HG02885 (cell line): Measurements from ENCODE around the gene KDM6B.
"Not testable (repeated sequence)": the region's sequence is repeated elsewhere in the genome, so short reads cannot be mapped to it uniquely, and the experiment has no call there.

Experiments used
- ATAC-seq: cut with Tn5 transposase; IDR thresholded peaks from one replicate; pipeline ENCODE4 v1.9.1; 2021; ENCODE audit warnings: mild to moderate bottlenecking; ENCODE audit not compliant: unreplicated experiment, poor library complexity

KDM6B gene, protein sequence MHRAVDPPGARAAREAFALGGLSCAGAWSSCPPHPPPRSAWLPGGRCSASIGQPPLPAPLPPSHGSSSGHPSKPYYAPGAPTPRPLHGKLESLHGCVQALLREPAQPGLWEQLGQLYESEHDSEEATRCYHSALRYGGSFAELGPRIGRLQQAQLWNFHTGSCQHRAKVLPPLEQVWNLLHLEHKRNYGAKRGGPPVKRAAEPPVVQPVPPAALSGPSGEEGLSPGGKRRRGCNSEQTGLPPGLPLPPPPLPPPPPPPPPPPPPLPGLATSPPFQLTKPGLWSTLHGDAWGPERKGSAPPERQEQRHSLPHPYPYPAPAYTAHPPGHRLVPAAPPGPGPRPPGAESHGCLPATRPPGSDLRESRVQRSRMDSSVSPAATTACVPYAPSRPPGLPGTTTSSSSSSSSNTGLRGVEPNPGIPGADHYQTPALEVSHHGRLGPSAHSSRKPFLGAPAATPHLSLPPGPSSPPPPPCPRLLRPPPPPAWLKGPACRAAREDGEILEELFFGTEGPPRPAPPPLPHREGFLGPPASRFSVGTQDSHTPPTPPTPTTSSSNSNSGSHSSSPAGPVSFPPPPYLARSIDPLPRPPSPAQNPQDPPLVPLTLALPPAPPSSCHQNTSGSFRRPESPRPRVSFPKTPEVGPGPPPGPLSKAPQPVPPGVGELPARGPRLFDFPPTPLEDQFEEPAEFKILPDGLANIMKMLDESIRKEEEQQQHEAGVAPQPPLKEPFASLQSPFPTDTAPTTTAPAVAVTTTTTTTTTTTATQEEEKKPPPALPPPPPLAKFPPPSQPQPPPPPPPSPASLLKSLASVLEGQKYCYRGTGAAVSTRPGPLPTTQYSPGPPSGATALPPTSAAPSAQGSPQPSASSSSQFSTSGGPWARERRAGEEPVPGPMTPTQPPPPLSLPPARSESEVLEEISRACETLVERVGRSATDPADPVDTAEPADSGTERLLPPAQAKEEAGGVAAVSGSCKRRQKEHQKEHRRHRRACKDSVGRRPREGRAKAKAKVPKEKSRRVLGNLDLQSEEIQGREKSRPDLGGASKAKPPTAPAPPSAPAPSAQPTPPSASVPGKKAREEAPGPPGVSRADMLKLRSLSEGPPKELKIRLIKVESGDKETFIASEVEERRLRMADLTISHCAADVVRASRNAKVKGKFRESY (N-terminal part only)

DNA sequence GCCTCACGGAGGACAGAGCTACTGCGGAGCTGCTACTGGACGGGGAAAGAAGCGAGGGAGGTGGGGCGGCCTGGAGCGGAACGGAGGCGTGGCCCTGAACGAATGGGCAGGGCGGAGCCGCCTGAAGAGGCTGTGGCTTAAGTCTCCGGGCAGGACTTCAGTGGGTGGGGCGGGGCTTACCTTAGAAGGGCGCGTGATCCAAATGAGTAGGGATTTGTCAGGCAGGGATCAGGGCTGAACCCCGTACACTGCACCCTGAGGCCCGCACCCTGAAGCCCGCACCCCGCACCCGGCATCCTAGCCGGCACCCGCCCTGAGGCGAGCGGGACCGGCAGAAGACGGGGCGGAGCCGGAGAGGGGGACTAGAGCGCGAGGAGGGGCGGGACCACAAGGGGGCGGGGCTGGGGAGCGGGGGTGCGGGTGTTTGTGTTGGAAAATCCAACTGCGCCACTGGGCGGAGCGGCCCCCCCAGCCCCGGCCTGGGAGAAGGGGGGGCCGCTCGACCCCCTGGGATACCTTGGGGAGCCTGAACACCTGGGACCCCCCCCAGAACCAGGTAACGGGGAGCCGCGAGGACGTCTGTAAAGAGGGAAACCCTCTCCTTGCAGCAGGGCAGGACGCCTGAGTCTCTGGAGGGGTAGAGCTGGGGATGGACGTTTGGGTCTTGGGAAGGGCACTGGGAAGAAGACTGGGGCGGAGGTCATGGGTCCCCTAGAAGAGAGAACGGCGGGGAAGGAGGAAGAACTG is at the start of gene KDM6B:
KDM6B (plus strand) TSS at position 423 of the 747 bp plus-strand sequence. CDS start 11,338 bp downstream, outside the sequence.
- ATAC-seq = peak; percentile 59

DNA sequence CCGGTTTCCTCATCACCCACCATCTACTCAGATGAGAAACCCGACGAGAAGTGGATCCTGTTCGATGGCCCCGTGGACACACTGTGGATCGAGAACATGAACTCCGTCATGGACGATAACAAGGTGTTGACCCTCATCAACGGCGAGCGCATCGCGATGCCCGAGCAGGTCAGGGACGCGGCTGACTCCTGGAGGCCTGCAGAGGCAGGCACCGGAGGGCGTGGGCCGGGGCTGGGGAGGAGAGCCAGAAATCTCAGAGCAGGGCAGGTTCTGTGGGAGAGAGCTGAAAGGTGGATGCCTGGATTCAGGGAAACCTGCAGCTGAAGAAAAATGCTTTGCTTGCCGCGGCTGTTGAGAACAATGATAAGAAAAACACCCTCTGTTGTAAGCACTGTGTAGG is 47.2 kb upstream of the KDM6B start:
- ATAC-seq = no peak

DNA sequence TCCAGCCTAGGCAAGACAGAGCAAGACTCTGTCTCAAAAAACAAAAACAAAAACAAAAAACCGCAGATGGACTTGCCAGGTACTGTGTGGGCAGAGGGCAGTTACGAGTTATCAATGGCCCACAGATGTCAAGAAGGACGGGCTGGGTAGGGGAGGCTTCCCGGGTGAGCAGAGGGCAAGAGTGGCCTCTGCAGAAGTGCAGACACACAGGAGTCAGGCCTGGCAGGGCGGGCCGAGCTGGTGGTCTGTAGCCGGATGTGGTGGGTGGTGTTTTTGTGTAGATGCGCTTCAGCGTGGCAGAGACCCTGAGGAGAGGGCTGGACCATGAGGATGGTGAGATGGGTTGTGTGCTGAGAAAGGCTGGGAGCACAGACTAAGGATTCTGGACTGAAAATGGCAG is 44.9 kb upstream of the KDM6B start:
- no peak for ATAC-seq

DNA sequence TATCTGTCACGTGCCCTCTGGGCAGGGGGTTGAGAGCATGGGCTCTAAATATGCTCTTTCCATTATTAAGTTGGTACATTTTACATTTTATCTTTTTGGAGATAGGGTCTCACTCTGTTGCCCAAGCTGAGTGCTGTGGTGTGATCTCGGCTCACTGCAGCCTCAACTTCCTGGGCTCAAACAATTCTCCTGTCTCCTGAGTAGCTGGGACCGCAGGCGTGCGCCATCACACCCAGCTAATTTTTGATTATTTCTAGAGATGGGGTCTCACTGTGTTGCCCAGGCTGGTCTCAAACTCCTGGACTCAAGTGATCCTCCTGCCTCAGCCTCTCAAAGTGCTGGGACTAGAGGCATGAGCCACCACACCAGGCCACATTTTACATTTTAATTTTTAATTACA is 43.9 kb upstream of the KDM6B start:
- ATAC-seq = no peak

DNA sequence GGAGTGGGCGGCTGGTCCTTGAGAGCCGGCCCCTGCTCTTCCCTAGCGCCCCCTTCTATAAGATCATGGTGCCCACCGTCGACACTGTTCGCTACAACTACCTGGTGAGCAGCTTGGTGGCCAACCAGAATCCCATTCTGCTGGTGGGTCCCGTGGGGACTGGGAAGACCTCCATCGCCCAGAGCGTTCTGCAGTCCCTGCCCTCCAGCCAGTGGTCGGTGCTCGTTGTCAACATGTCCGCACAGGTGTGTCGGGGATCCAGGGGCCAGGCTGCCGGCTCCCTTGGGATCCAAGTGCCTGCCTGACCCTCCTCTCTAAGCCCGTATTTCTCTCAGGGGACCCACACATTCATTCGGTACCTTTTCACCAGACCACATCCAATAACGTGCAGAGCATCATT is 41.4 kb upstream of the KDM6B start:
- no peak for ATAC-seq

DNA sequence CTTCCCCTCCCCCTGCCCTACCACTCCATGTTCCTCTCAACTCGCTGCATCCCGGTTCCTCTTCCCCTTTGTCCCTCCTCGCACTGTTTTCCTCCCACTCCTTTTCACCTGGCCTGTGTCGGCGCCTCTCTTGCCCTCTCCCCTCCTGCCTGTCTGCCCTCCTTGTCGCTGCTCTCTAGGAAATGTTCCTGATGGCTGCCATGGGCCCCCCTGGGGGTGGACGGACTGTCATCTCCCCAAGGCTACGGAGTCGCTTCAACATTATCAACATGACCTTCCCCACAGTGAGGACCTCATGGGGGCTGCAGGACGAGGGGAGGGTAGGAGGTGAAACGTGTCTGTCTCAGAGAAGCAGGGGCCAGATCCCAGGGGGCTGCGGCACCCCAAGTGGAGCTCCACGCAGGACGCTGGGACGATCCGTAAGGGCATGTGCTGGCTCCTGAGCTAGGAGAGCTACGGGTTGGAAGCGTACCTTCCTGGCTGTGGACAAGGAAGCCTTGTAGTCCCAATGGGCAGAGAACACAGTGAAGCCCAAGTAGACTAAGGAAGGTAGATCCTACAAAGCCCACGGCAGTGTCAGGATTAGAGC is 39.8 kb upstream of the KDM6B start:
- ATAC-seq = no peak

DNA sequence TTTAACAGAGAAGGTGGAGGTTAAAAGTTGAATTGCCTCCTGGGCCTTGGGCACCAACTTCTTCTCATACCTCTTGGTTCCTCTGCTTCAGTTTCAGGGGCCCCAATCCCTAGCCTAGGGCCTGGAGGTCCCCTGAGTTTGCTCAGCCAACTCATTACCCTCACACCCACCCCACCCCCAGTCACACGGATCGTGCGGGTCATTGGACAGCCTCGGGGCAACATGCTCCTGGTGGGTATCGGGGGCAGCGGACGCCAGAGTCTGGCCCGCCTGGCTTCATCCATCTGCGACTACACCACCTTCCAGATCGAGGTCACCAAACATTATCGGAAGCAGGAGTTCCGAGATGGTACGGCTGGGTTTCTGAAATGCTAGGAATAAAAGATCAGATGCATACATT is 36.0 kb upstream of the KDM6B start:
- ATAC-seq = no peak

DNA sequence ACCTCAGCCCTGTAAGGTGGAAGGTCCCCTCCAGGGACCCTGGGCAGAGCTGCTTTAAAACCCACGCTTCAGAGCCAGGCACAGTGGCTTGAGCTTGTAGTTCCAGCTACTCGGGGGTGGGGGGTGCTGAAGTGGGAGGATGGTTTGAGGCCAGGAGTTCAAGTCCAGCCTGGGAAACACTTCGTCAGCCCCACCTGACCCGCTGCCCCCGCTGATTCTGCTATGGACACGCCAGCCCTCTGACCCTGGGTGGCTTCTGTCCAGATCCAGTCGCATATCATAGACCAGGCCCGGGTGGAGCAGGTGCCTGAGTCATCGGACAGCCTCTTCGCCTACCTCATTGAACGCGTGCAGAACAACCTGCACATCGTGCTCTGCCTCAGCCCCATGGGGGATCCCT is 35.2 kb upstream of the KDM6B start:
- no peak for ATAC-seq

DNA sequence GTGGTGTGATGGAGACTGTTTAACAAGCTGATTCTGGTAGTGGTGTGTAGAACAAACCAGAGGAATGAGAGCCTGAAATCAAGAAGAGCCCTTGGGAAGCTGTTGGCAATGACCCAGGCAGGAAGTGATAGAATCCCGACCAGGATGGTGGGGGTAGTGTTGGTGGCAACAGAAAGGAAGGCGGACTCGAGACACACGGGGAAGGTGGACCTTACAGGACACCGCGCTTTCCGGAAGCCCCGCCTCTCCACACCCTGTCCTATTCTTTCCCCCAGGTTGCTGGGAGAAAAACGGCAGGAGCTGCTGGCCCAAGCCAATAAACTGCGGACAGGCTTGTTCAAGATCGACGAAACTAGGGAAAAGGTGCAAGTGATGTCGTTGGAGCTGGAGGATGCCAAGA is 30.0 kb upstream of the KDM6B start:
- ATAC-seq = no peak

DNA sequence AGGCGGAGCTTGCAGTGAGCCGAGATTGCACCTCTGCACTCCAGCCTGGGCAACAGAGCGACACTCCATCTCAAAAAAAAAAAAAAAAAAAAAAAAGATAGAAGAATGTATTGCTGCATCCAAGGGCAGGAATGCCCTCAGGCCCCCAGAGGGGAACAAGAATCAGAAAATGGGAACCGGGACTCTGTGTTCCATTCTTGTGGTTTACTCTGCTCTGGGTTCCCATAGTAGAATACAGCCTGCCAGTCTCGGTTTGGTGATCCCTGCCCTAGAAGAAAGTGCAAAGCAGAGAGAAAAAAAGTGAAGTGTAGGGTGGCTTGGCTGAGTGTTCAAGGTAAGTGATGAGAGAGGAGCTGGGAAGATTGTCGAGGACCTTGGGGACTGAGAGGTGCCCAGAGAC is 27.4 kb upstream of the KDM6B start:
- no peak for ATAC-seq

DNA sequence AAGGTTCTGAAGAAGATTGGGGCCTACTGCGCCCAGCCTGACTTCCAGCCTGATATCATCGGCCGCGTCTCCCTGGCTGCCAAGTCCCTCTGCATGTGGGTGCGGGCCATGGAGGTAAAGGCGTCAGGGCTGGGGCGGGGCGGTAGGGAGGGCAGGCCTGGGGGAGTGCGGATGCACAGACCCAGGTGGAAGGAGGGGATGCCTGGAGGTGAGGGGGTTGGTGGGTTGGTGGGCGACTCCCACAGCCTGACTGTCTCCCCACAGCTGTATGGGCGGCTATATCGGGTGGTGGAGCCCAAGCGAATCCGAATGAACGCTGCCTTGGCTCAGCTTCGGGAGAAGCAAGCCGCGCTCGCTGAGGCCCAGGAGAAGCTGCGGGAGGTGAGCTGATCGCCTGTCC is 26.8 kb upstream of the KDM6B start:
- no peak for ATAC-seq

DNA sequence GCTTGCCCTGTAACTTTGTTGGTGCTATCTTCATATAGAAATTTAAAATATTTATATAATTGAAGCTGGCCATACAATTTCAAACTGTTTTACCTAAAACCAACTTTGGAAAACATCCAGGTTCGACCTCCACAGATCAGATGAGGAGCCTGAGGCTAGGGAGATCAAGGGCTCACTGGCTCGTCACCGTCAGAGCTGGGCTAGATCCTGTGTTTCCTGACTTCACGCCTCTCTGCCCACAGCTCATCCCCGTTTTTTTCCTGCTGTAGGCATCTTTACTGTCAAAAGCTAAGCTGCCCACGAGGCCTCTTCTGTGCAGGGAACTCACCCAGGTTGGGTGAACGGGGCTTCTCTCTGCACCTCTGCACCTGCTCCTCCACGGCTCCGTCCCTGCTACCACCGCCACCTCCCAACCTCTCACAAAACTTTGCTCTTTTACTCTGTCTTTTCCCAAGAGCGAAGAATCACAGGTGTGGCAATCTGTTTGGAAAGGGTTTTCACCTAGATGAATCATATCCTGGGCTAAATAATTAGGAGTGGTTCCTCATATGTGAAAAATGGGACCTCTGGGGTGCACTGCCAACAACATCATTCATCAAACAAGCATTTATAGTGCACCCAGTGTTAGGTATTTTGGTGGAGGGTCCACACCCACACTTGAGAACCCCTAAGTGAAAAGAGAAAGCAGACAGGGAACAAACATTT is 24.8 kb upstream of the KDM6B start:
- no peak for ATAC-seq

DNA sequence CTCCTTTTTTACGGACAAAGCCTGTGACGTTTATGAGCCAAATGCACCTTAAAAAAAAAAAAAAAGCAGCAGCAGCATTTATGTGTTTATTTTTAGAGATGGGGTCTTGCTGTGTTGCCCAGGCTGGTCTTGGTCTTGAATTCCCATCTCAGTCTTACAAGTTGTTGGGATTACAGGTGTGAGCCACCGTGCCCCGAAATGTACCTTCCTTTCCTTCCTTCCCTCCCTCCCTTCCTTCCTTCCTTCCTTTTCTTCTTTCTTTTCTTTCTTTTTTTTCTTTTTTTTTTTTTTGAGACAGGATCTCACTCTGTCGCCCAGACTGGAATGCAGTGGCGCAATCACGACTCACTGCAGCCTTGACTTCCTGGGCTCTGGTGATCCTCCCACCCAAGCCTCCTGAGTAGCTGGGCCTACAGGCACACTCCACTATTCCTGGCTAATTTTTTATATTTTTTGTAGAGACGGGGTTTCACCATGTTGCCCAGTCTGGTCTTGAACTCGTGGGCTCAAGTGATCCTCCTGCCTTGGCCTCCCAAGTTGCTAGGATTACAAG is 24.1 kb upstream of the KDM6B start:
- not testable (repeated sequence) for ATAC-seq

DNA sequence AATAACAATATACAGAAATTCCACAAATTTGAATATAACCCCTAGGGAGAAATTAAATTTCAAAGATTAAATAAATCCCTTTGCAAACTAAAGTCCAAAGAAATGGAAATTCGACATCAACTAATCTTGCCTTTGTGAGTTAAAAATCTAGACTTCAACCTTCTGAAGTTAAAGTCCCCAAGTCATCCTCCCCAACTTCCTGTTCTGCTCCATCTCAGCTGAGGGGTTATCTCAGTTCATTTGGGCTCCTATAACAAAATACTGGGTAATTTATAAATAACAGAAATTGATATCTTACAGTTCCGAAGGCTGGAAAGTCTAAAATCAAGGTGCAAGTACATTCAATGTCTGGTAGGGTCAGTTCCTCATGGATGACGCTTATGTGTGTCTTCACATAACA is 22.8 kb upstream of the KDM6B start:
- ATAC-seq = no peak

DNA sequence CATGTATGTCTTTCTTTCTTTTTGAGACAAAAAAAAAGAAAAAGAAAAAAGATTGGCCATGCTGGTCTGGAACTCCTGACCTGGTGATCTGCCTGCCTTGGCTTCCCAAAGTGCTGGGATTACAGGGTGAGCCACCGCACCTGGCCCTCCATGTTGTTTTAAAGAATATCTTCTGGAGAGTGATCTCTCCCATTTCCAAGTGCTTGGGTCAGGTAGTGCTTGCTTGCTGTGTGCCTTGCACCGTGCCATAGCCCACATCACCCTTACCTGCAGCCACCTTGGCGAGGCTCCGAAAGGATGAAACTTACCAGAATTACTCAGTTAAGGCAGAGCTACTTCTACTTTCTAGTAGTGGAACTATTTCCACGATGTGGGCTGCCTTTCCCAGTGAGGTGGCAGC is 19.0 kb upstream of the KDM6B start:
- no peak for ATAC-seq

DNA sequence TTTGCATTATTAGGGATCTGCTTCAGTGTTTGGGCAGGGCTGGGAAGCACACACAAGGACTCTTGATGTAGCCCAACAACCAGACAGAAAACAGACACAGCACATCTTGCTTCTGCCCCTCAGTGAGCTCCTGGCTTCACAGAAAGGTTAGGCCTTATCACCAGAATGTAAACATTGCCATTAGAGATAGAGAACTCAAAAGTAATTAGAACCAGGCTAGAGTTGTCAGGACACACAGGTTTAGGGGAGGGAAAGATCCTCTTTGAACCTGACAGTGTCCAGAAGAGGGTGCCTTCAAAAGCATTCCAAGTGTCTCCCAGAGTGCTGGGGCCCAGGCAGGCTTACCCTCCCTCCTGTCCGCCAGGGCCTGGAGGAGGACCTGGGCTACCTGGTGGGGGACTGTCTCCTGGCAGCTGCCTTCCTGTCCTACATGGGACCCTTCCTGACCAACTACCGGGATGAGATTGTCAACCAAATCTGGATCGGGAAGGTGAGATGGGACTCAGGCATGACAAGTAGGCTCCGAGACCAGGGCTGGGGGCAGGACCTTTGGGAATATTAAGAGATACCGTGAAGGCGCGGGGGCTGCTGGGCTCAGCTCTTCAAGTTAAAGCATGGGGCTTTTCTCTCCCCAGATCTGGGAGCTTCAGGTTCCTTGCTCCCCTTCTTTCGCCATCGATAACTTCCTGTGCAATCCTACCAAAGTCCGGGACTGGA is 16.9 kb upstream of the KDM6B start:
- ATAC-seq = no peak

DNA sequence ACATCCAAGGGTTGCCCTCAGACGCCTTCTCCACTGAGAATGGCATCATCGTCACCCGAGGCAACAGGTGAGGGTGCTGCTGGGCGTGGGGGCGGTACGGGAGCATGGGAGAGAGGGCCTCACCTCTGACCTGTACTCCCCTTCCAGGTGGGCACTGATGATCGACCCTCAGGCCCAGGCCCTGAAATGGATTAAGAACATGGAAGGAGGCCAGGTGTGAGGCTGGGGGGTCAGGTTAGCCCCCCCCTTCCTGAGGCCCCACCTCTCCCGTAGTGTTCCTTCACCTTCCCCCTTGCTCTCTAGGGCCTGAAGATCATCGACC is 16.4 kb upstream of the KDM6B start:
- no peak for ATAC-seq

DNA sequence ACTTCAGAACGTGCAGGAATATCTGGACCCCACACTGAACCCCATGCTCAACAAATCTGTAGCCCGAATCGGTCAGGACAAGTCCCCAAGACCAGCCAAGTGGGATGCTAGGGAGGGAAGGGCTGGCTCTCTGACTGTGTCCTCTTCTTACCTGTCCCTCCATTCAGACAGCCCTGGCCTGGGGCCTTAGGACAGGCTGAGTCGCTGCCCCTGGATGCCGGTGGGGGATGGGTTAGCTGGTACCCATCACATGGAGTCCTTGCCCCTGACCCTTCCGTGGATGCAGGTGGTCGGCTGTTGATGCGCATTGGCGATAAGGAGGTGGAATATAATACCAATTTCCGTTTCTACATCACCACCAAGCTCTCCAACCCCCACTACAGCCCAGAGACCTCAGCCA is 16.0 kb upstream of the KDM6B start:
- no peak for ATAC-seq
